ENCODE measurements around the gene CTU1.

Gene CTU1

DNA sequence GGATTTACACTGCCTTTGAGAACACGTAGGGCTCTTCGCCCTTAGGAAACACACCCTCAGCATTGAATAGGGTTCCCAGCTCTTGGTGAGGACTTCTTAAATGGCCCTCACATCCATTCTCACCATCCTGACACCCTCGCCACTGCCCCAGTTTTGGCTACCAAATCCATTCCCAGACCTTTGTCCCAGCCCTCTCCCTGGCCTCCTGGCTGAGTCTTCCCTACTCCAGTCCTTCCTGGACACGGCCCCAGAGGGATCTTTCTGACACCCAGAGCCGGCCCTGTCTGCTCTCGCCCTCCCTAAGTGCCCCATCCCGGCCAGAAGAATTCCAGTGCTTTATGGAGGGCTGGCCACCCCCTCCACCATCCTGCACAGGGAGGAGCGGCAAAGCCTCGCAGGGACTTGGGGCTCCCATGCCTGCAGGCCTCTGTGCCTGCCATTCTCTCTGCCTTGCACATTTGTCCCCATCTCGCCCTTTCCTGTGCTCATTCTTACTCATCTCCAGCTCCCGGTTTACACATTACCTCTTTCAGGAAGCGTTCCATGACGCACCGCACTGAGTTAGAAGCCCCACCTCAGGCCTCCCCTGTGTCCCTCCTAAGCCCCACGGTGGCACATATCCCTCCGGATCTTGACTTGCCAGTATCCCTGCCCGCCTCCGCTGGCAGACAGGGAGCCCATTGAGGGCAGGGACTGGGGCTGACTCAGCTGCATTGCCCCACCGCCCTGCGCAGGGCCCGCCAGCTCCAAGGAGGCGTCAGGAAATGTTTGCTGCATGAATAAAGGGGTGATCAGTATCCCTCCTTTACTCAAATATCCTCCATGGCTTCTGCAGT lies 14.5 kb downstream of the CTU1 start:
- TF ChIP-seq, protein P1, sequence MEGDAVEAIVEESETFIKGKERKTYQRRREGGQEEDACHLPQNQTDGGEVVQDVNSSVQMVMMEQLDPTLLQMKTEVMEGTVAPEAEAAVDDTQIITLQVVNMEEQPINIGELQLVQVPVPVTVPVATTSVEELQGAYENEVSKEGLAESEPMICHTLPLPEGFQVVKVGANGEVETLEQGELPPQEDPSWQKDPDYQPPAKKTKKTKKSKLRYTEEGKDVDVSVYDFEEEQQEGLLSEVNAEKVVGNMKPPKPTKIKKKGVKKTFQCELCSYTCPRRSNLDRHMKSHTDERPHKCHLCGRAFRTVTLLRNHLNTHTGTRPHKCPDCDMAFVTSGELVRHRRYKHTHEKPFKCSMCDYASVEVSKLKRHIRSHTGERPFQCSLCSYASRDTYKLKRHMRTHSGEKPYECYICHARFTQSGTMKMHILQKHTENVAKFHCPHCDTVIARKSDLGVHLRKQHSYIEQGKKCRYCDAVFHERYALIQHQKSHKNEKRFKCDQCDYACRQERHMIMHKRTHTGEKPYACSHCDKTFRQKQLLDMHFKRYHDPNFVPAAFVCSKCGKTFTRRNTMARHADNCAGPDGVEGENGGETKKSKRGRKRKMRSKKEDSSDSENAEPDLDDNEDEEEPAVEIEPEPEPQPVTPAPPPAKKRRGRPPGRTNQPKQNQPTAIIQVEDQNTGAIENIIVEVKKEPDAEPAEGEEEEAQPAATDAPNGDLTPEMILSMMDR (IDR thresholded peaks at IDR 0.05): no peak

DNA sequence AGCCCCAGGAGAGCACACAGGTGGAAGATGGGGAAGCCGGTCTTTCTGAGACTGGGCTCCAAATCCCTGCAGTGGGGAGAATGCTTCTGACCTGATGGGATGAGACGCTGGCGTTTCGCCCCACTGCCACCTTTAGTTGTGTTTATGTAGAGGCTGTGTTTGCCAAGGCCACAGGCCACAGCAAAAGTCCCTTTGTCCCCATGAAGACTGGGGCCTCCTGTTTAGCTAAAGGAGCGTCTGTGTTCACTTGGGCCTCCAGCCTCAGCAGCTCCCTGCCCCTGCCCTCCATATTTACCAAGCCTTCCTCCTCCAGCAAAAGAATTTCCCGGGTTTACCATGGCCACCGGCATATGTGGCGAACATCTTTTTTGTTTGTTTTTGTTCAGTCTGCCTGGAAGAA lies 15.1 kb downstream of the CTU1 start:
- TF ChIP-seq, protein P1 (IDR thresholded peaks at IDR 0.05): no peak

DNA sequence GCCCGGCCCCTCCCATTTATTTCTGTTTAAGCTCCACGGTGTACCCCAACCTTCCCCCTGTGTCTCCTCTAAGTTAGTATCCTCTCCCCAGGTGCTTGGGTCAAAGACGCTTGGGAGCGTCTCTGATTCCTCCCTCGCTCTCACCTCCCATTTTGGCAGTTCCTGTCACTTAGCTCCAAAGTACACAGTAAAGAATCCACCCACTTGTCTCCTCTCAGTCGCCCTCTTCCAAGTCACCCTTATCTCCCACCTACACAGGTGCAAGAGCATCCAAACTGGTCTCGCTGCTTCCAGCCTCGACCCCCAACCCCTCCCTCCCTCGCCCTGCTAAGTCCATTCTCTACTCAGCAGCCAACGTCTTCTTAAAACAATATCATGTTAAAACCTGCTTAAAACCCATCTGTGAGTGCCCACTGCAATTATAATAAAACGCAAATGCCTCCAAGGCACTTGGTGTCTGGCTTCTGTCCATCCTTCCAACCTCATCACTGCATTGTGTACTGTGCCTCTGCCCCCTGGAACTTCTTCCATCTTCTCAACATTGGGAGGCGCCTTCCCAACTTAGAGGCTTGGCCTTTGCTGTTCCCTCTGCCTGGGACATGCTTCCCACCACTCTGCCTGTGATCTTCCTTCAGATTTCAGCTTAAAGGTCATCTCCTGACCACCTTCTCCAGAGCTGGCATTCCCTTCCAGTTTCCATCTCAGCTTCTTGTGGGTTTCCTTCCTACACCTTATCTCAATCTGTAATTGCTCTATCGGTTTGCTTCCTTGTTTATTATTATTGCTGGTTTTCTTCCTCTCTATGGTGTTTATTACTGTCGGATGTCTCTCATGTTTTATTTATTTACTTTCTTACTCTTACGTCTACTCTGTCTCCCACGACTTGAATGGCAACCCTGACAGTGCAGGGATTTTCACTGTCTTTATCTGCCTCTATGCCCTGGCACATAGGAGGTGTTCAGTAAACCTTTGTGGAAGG lies 16.0 kb downstream of the CTU1 start:
- TF ChIP-seq, protein P1 (IDR thresholded peaks at IDR 0.05): no peak

DNA sequence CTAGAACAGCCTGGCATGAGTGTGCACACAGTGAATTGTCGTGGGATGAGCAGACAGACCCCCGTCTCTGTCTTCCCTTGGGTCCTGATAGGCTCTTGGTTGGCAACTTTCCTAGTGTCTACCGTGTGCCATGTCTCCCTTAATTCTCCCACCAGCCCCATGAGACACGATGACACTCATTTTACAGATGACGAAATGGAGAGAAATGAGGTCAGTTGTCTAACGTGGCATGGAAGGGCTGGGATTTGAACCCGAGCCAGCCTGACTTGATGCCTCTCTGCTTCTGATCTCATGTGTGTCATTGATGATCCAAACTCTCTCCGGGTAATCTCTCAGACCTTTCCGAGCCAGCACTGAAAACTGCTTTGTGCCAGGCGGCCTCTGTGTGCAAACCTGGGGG lies 17.1 kb downstream of the CTU1 start:
- TF ChIP-seq, protein P1 (IDR thresholded peaks at IDR 0.05): no peak

DNA sequence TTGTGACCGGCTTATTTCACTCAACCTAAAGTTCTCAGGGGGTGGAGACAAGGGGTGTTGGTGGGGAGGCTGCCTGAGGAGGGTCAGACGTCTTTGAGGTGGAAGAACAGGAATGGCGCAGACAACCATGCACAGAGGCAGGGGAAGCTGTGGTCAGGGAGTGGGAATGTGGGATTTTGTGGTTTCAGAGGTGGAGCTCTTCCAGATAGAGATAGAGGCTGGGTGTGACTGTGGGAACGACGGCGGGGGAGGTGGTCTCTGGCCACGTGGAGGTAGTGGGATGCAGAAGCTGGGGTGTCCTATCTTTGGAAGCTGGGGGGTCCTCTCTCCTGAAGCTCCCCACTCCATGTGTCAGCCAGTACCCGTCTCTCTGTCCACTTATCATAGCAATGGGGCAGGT lies 17.7 kb downstream of the CTU1 start:
- TF ChIP-seq, protein P1 (IDR thresholded peaks at IDR 0.05): no peak

DNA sequence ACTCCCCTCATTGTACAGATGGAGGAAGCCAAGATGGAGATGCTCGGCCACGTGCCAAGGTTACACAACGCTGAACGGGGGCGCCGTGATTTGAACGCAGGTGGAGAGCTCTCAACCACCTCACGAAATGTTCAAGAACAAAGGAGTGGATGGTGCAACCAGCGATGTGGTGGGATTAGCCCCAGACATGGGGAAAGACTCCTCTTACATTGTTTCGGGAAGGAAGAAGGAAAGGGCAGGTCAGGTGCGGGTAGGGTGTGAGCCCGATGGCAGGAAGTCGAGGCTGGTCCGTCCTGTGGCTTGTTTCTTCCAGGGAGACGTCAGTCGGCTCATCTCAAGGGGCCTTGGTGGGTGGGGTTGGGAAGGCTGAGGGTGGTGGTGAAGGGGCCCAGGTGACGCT lies 18.4 kb downstream of the CTU1 start:
- TF ChIP-seq, protein P1 (IDR thresholded peaks at IDR 0.05): no peak

DNA sequence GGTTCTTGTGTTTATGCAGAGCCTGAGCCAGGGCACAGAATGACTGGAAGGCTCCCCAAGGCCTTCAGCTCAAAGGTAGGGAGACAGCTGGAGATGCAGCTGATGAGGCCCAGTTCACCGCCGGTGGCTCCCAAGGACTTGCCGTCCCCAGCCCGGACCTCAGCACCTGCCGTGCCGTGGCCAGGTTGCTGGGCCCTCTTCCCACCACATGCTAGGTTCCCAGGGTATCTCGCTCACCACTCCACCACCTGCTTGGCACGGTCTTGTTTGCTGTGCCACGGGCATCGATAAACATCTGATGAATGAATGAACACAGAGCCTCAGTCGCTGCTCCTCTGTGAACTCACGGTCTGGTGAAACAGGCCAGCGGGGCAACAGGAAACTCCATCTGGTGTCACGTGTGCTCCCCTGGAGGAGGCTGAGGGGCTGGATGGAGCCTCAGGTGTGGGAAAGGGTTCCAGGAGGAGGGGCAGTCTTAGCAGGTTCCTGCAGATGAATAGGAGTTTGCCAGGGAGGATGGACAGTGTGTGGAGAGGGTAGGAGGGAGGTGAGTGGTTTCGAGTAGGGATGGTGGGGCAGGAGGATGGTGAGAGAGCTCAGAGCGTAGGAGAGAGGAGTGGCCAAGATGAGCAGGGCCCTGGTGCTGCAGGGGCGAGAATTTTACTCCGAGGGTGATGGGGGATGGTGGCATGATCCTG lies 21.9 kb downstream of the CTU1 start:
- TF ChIP-seq, protein P1 (IDR thresholded peaks at IDR 0.05): no peak

Data from LNCAP (cell line).